WTC11 (cell line): Measurements from ENCODE around the gene TMIE. TPM values are rescaled to one million over a fixed set of nuclear protein-coding genes. Genes with fewer than 3 reads are reported as not detected.
A peak's percentile ranks its signal among the peaks of the same experiment; 100 is the strongest.

Experiments used
- ATAC-seq: fragments of 200-7000 bp; cut with Tn5 transposase; 2 replicates; pipeline ENCODE4 v1.10.0; 2021; ENCODE audit warnings: mild to moderate bottlenecking, moderate library complexity
- CTCF ChIA-PET: fragments of 300-600 bp; sonication (Branson Sonifier 250); formaldehyde crosslinking; loops from one replicate; lab custom pipeline; 2021; ENCODE audit warnings: antibody characterized with exemption; lab: Charles Lee
- POLR2A ChIA-PET: fragments of 350-600 bp; sonication (Branson Sonifier 250); formaldehyde crosslinking; loops from one replicate; lab custom pipeline; 2021; ENCODE audit warnings: antibody characterized with exemption; lab: Charles Lee
- DNase-seq: peaks from one replicate; pipeline ENCODE4 v3.0.0; 2021; ENCODE audit warnings: low spot score
- H3K27ac Mint-ChIP-seq: 2 replicates; pipeline ENCODE4 v1.8.0; 2021; ENCODE audit warnings: mixed read lengths
- H3K27me3 Mint-ChIP-seq: 2 replicates; pipeline ENCODE4 v1.8.0; 2021; ENCODE audit warnings: low read depth, mild to moderate bottlenecking, moderate library complexity, mixed read lengths
- H3K36me3 Mint-ChIP-seq: 2 replicates; pipeline ENCODE4 v1.8.0; 2021; ENCODE audit warnings: mixed read lengths
- H3K4me1 Mint-ChIP-seq: 2 replicates; pipeline ENCODE4 v1.8.0; 2022; ENCODE audit warnings: mixed read lengths
- H3K4me3 Mint-ChIP-seq: 2 replicates; pipeline ENCODE4 v1.8.0; 2021; ENCODE audit warnings: mild to moderate bottlenecking, moderate library complexity, mixed read lengths
- H3K9me3 Mint-ChIP-seq: 2 replicates; pipeline ENCODE4 v1.8.0; 2021; ENCODE audit warnings: mixed read lengths
- ATF2 ChIP-seq: sonication (generic); formaldehyde crosslinking; IDR thresholded peaks from 2 replicates; pipeline ENCODE4 v1.8.1; 2022; ENCODE audit warnings: low read depth, missing genetic modification reagents, borderline replicate concordance
- ATF6 ChIP-seq: sonication (generic); formaldehyde crosslinking; IDR thresholded peaks from 2 replicates; pipeline ENCODE4 v1.8.1; 2023; ENCODE audit warnings: mild to moderate bottlenecking, missing genetic modification reagents
- CBFB ChIP-seq: sonication (generic); formaldehyde crosslinking; IDR thresholded peaks from 2 replicates; pipeline ENCODE4 v1.8.1; 2022; ENCODE audit warnings: mild to moderate bottlenecking, low read depth, missing genetic modification reagents
- CREB1 ChIP-seq: sonication (generic); formaldehyde crosslinking; IDR thresholded peaks from 2 replicates; pipeline ENCODE4 v1.8.0; 2023; ENCODE audit warnings: mild to moderate bottlenecking, missing genetic modification reagents
- CTCF ChIP-seq: fragments of 200-600 bp; IDR thresholded peaks from 2 replicates; pipeline ENCODE4 v1.8.0; 2022; ENCODE audit warnings: antibody characterized with exemption
- E2F1 ChIP-seq: sonication (generic); formaldehyde crosslinking; IDR thresholded peaks from 2 replicates; pipeline ENCODE4 v1.8.0; 2022; ENCODE audit warnings: mild to moderate bottlenecking, missing genetic modification reagents
- E2F5 ChIP-seq: sonication (generic); formaldehyde crosslinking; IDR thresholded peaks from 2 replicates; pipeline ENCODE4 v1.8.1; 2022; ENCODE audit warnings: mild to moderate bottlenecking, moderate library complexity, missing genetic modification reagents
- EMX1 ChIP-seq: fragments of 250-450 bp; sonication (Bioruptor Pico); IDR thresholded peaks from 2 replicates; pipeline ENCODE4 v1.8.0; 2021; ENCODE audit warnings: mild to moderate bottlenecking
- HMGA2 ChIP-seq: fragments of 250-450 bp; sonication (Bioruptor Pico); IDR thresholded peaks from 2 replicates; pipeline ENCODE4 v1.4.0; 2021; ENCODE audit warnings: mild to moderate bottlenecking, moderate library complexity
- IRF1 ChIP-seq: sonication (generic); formaldehyde crosslinking; IDR thresholded peaks from 2 replicates; pipeline ENCODE4 v1.8.0; 2023; ENCODE audit warnings: missing genetic modification reagents
- JAZF1 ChIP-seq: fragments of 250-450 bp; sonication (Bioruptor Pico); IDR thresholded peaks from 2 replicates; pipeline ENCODE4 v1.9.0; 2021; ENCODE audit warnings: moderate library complexity, mild to moderate bottlenecking, inconsistent platforms
- SP1 ChIP-seq: sonication (generic); formaldehyde crosslinking; conservative IDR thresholded peaks from 2 replicates; pipeline ENCODE4 v1.8.1; 2022; ENCODE audit warnings: missing genetic modification reagents
- USF2 ChIP-seq: sonication (generic); formaldehyde crosslinking; IDR thresholded peaks from 2 replicates; pipeline ENCODE4 v1.8.1; 2023; ENCODE audit warnings: mild to moderate bottlenecking, missing genetic modification reagents, moderate library complexity
- ZBTB43 ChIP-seq: sonication (generic); formaldehyde crosslinking; IDR thresholded peaks from 2 replicates; pipeline ENCODE4 v1.8.1; 2023; ENCODE audit warnings: mild to moderate bottlenecking, missing genetic modification reagents
- ZNF281 ChIP-seq: sonication (generic); formaldehyde crosslinking; IDR thresholded peaks from 2 replicates; pipeline ENCODE4 v1.8.0; 2023; ENCODE audit warnings: mild to moderate bottlenecking, missing genetic modification reagents
- ZNF532 ChIP-seq: fragments of 250-450 bp; sonication (Bioruptor Pico); IDR thresholded peaks from 2 replicates; pipeline ENCODE4 v1.9.0; 2021; ENCODE audit warnings: mild to moderate bottlenecking, borderline replicate concordance
- total RNA-seq: library from RNA; stranded (reverse); gene quantifications from 3 replicates; pipeline ENCODE4 v1.2.3, GENCODE V29; 2021

Gene TMIE
- total RNA-seq, 1 experiment from 2014 or later = 0.57 TPM

- ATAC-seq (no peak), DNase-seq (peak; percentile 3)
- ChIA-PET POLR2A (no interaction called here), CTCF (interaction anchor here (1.0 to 1.6 kb wide), 6 partner anchors 10 to 662 kb away, joined by 3 to 5 read pairs (median 3); no protein-coding TSS in a partner anchor)
- Mint-ChIP-seq H3K9me3 (no peaks in the 10 kb centered on the region), H3K27me3 (peaks cover 2% of the 10 kb centered on the region; the same call in 1 of the 2 replicates), H3K4me1 (peaks cover 11% of the 10 kb centered on the region), H3K4me3 (no peak overlapping the region)
- TF ChIP-seq USF2 (CRISPR knock-in tag) (no peak), JAZF1 (CRISPR knock-in tag) (no peak), ZNF281 (no peak), ATF6 (no peak), E2F5 (no peak), ZNF532 (CRISPR knock-in tag) (no peak), HMGA2 (CRISPR knock-in tag) (no peak), CREB1 (CRISPR knock-in tag) (no peak), EMX1 (CRISPR knock-in tag) (no peak), ATF2 (CRISPR knock-in tag) (no peak), SP1 (CRISPR knock-in tag) (no peak), IRF1 (no peak), CTCF (no peak), ZBTB43 (CRISPR knock-in tag) (no peak), CBFB (no peak), E2F1 (CRISPR knock-in tag) (no peak)
- TF ChIP-seq, all 79 proteins: peak for 0
- H3K27ac Mint-ChIP-seq = no peak overlapping the region
- no peaks in the 10 kb centered on the region for H3K36me3 Mint-ChIP-seq
Observed at GRCh38 chr3:46709721-46710120, 8.5 kb downstream of the TMIE start.
